MM.1S (cell line): Measurements from ENCODE around the gene ACTN1.

Source experiments
- EZH2 ChIP-seq: fragments of 300-600 bp; sonication (generic); optimal IDR thresholded peaks from 2 replicates; pipeline ENCODE3; 2017; ENCODE audit warnings: low read depth, mild to moderate bottlenecking, antibody characterized with exemption, low read length, mixed read lengths
- TF ChIP-seq, protein P1 (sequence below): fragments of 300-600 bp; sonication (generic); IDR thresholded peaks from 2 replicates; pipeline ENCODE4 v1.5.1; 2016; ENCODE audit warnings: antibody characterized with exemption, low read length, mixed read lengths

DNA sequence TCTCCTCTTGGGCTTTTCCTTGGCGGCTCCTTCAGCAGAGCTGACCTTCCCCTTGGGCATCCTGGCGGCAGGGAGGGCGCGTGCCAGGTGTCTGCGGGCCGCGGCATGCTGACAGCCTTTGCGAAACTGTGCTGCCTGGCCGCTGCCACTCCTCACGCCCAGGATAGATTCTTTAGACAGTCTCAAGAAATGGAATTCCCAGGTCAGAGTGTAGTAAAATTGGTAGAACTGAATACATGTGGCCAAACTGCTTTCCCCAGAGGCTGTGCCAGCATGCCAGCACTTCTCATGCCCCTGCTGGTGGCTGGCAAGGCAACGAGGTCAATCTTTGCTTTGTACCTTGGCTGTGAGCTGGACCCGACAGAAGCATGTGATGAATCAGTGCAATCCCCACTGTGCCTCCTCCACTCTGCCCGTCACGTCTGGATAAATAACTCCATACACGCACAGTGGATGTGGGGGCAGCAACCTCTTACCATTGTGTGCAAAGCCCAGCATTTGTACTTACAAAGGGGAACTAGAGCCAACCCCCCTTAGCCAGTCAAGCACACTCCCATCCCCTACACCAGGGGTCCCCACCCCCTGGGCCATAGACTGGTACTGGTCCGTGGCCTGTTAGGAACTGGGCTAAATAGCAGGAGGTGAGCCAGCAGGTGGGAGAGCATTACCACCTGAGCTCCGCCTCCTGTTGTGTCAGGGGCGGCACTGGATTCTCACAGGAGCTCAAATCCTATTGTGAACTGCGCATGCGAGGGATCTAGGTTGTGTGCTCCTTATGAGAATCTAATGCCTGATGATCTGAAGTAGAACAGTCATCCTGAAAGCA is 90.9 kb downstream of the ACTN1 start:
- TF ChIP-seq, protein P1, sequence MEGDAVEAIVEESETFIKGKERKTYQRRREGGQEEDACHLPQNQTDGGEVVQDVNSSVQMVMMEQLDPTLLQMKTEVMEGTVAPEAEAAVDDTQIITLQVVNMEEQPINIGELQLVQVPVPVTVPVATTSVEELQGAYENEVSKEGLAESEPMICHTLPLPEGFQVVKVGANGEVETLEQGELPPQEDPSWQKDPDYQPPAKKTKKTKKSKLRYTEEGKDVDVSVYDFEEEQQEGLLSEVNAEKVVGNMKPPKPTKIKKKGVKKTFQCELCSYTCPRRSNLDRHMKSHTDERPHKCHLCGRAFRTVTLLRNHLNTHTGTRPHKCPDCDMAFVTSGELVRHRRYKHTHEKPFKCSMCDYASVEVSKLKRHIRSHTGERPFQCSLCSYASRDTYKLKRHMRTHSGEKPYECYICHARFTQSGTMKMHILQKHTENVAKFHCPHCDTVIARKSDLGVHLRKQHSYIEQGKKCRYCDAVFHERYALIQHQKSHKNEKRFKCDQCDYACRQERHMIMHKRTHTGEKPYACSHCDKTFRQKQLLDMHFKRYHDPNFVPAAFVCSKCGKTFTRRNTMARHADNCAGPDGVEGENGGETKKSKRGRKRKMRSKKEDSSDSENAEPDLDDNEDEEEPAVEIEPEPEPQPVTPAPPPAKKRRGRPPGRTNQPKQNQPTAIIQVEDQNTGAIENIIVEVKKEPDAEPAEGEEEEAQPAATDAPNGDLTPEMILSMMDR = no peak
- TF ChIP-seq EZH2 = no peak
